ENCODE data around the gene MUC22.

- TF ChIP-seq EHMT2 (IDR thresholded peaks at IDR 0.05; ENCODE audit: low read depth) (no peak), RFX5 (IDR thresholded peaks at IDR 0.05) (no peak), CHD4 (IDR thresholded peaks at IDR 0.05; ENCODE audit: borderline replicate concordance) (no peak), HOXB5 (CRISPR knock-in tag; IDR thresholded peaks at IDR 0.05) (no peak), EP300 (IDR thresholded peaks at IDR 0.05) (no peak), MAX (IDR thresholded peaks at IDR 0.05) (no peak), FOSL2 (IDR thresholded peaks at IDR 0.05) (no peak), FOSL2 (CRISPR knock-in tag; IDR thresholded peaks at IDR 0.05) (no peak), ESRRA (IDR thresholded peaks at IDR 0.05; ENCODE audit: borderline replicate concordance, low read length) (no peak), REST (IDR thresholded peaks at IDR 0.05) (no peak)
- TF ChIP-seq, protein P1, sequence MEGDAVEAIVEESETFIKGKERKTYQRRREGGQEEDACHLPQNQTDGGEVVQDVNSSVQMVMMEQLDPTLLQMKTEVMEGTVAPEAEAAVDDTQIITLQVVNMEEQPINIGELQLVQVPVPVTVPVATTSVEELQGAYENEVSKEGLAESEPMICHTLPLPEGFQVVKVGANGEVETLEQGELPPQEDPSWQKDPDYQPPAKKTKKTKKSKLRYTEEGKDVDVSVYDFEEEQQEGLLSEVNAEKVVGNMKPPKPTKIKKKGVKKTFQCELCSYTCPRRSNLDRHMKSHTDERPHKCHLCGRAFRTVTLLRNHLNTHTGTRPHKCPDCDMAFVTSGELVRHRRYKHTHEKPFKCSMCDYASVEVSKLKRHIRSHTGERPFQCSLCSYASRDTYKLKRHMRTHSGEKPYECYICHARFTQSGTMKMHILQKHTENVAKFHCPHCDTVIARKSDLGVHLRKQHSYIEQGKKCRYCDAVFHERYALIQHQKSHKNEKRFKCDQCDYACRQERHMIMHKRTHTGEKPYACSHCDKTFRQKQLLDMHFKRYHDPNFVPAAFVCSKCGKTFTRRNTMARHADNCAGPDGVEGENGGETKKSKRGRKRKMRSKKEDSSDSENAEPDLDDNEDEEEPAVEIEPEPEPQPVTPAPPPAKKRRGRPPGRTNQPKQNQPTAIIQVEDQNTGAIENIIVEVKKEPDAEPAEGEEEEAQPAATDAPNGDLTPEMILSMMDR (IDR thresholded peaks at IDR 0.05): no peak
Observed at GRCh38 chr6:30997301-30997700, 13.0 kb upstream of the MUC22 start.

All from A549 (cell line).